Liver (tissue), 9 donors: ENCODE data around the gene NDUFAF5. TPM values are rescaled to one million over a fixed set of nuclear protein-coding genes. Genes with fewer than 3 reads are reported as not detected.

Source experiments
- DNase-seq: peaks from one replicate; pipeline ENCODE4 v3.0.0-alpha.2; 2017; ENCODE audit warnings: low spot score
- H3K27ac ChIP-seq, 2 donors: one replicate each; pipeline ENCODE4 v1.7.0; 2013; ENCODE audit warnings: inconsistent platforms in 2 of 2, low read length in 2 of 2, control low read depth in 1 of 2, low read depth in 1 of 2, mild to moderate bottlenecking in 1 of 2
- H3K27me3 ChIP-seq, 4 donors: one replicate each; pipeline versions ENCODE4 v1.6.1 to v1.7.0; 2013; ENCODE audit warnings: low read length in 3 of 4, inconsistent platforms in 1 of 4, mild to moderate bottlenecking in 1 of 4, moderate library complexity in 1 of 4; ENCODE audit not compliant: control insufficient read depth in 4 of 4, insufficient read depth in 4 of 4
- H3K36me3 ChIP-seq, 4 donors: one replicate each; pipeline versions ENCODE4 v1.6.1 to v1.7.0; 2013; ENCODE audit warnings: low read length in 3 of 4, mild to moderate bottlenecking in 3 of 4, low read depth in 1 of 4, moderate library complexity in 1 of 4; ENCODE audit not compliant: control insufficient read depth in 4 of 4, insufficient read depth in 3 of 4
- H3K4me1 ChIP-seq, 4 donors: one replicate each; pipeline versions ENCODE4 v1.6.1 to v1.7.0; 2013; ENCODE audit warnings: low read length in 3 of 4, mild to moderate bottlenecking in 3 of 4, moderate library complexity in 1 of 4; ENCODE audit not compliant: control insufficient read depth in 4 of 4, insufficient read depth in 4 of 4
- H3K4me3 ChIP-seq, 3 donors: one replicate each; pipeline versions ENCODE4 v1.6.1 to v1.7.0; 2013; ENCODE audit warnings: low read length in 3 of 3, control low read depth in 1 of 3, low read depth in 1 of 3, mild to moderate bottlenecking in 1 of 3
- H3K9ac ChIP-seq, 2 donors: one replicate each; pipeline ENCODE4 v1.7.0; 2013; ENCODE audit warnings: low read length in 2 of 2, mild to moderate bottlenecking in 2 of 2, moderate library complexity in 2 of 2, control low read depth in 1 of 2, low read depth in 1 of 2
- H3K9me3 ChIP-seq, 4 donors: one replicate each; pipeline versions ENCODE4 v1.6.1 to v1.7.0; 2013; ENCODE audit warnings: low read length in 3 of 4; ENCODE audit not compliant: control insufficient read depth in 4 of 4
- ATF3 ChIP-seq: IDR thresholded peaks from 2 replicates; pipeline ENCODE4 v1.6.1; 2016; ENCODE audit warnings: antibody characterized with exemption
- CTCF ChIP-seq: fragments of 150-350 bp; IDR thresholded peaks from 2 replicates; pipeline ENCODE4 v1.5.1; 2017; ENCODE audit warnings: improper control_type of control experiment, low read depth, low read length; ENCODE audit not compliant: missing input control
- EGR1 ChIP-seq, 2 donors: IDR thresholded peaks; 2 replicates each; pipeline ENCODE4 v1.6.1; 2016 to 2018; ENCODE audit warnings: antibody characterized with exemption in 2 of 2, low read depth in 2 of 2
- FOXA1 ChIP-seq: IDR thresholded peaks from 2 replicates; pipeline ENCODE4 v1.6.1; 2016; ENCODE audit warnings: antibody characterized with exemption
- FOXA2 ChIP-seq: IDR thresholded peaks from 2 replicates; pipeline ENCODE4 v1.6.1; 2016; ENCODE audit warnings: antibody characterized with exemption
- GABPA ChIP-seq, 2 donors: IDR thresholded peaks in 1 of 2; conservative IDR thresholded peaks in 1 of 2; 2 replicates each; pipeline ENCODE4 v1.6.1; 2016; ENCODE audit warnings: antibody characterized with exemption in 2 of 2, mild to moderate bottlenecking in 1 of 2, moderate library complexity in 1 of 2
- HNF4A ChIP-seq, 2 donors: conservative IDR thresholded peaks; 2 replicates each; pipeline ENCODE4 v1.6.1; 2016; ENCODE audit warnings: antibody characterized with exemption in 2 of 2, mild to moderate bottlenecking in 2 of 2
- HNF4G ChIP-seq: IDR thresholded peaks from 2 replicates; pipeline ENCODE4 v1.6.1; 2016; ENCODE audit warnings: antibody characterized with exemption
- JUND ChIP-seq, 2 donors: IDR thresholded peaks; 2 replicates each; pipeline ENCODE4 v1.6.1; 2016; ENCODE audit warnings: antibody characterized with exemption in 2 of 2
- MAX ChIP-seq: IDR thresholded peaks from 2 replicates; pipeline ENCODE4 v1.6.1; 2016; ENCODE audit warnings: antibody characterized with exemption
- NR2F2 ChIP-seq: IDR thresholded peaks from 2 replicates; pipeline ENCODE4 v1.6.1; 2016; ENCODE audit warnings: antibody characterized with exemption
- RAD21 ChIP-seq, 2 donors: IDR thresholded peaks; 2 replicates each; pipeline ENCODE4 v1.6.1; 2016; ENCODE audit warnings: antibody characterized with exemption in 2 of 2, mild to moderate bottlenecking in 2 of 2
- REST ChIP-seq: IDR thresholded peaks from 2 replicates; pipeline ENCODE4 v1.6.1; 2016; ENCODE audit warnings: antibody characterized with exemption, mild to moderate bottlenecking
- RXRA ChIP-seq, 2 donors: IDR thresholded peaks; 2 replicates each; pipeline ENCODE4 v1.6.1; 2017 to 2018; ENCODE audit warnings: antibody characterized with exemption in 2 of 2, mild to moderate bottlenecking in 1 of 2
- SP1 ChIP-seq: IDR thresholded peaks from 2 replicates; pipeline ENCODE4 v1.6.1; 2018; ENCODE audit warnings: antibody characterized with exemption, mild to moderate bottlenecking
- TAF1 ChIP-seq: conservative IDR thresholded peaks from 2 replicates; pipeline ENCODE4 v1.6.1; 2016; ENCODE audit warnings: antibody characterized with exemption, mild to moderate bottlenecking
- YY1 ChIP-seq: IDR thresholded peaks from 2 replicates; pipeline ENCODE4 v1.6.1; 2016; ENCODE audit warnings: antibody characterized with exemption, mild to moderate bottlenecking
- WGBS: extraction: QIAGEN DNeasy Blood & Tissue Kit; methylation state at CpG from one replicate; pipeline ENCODE4 v1.1.7; 2013; 5-methylcytosine and 5-hydroxymethylcytosine counted together
- polyA plus RNA-seq, 2 donors: library from polyadenylated mRNA; stranded (reverse) in 1 of 2; unstranded in 1 of 2; fragments of 200-250 nt in 1 of 2; fragments of >200 nt in 1 of 2; fragmentation: Nextera tagmentation in 1 of 2; extraction: Ambion mirVana in 1 of 2; gene quantifications; one replicate each; pipeline versions ENCODE4 v1.2.1 to v1.2.3, GENCODE V29; 2013 to 2015
- total RNA-seq, 2 donors: library from RNA; depleted of rRNA; stranded (reverse); fragments of >200 nt; gene quantifications; one replicate each; pipeline ENCODE4 v1.2.3, GENCODE V29; 2014
- TF ChIP-seq, protein P1 (sequence below): IDR thresholded peaks from 2 replicates; pipeline ENCODE4 v1.6.1; 2016; ENCODE audit warnings: antibody characterized with exemption
- donor health status: healthy.
- donor health status: healthy.
- donor health status: healthy.
- donor health status: healthy.
- donor health status: healthy.

The NDUFAF5 gene
- total RNA-seq (10 to 100 TPM in 1 of 2 donors, 1 to 10 TPM in 1; 6.6 to 14.6 TPM), polyA plus RNA-seq (10 to 100 TPM; 10.0 to 15.9 TPM)

DNA sequence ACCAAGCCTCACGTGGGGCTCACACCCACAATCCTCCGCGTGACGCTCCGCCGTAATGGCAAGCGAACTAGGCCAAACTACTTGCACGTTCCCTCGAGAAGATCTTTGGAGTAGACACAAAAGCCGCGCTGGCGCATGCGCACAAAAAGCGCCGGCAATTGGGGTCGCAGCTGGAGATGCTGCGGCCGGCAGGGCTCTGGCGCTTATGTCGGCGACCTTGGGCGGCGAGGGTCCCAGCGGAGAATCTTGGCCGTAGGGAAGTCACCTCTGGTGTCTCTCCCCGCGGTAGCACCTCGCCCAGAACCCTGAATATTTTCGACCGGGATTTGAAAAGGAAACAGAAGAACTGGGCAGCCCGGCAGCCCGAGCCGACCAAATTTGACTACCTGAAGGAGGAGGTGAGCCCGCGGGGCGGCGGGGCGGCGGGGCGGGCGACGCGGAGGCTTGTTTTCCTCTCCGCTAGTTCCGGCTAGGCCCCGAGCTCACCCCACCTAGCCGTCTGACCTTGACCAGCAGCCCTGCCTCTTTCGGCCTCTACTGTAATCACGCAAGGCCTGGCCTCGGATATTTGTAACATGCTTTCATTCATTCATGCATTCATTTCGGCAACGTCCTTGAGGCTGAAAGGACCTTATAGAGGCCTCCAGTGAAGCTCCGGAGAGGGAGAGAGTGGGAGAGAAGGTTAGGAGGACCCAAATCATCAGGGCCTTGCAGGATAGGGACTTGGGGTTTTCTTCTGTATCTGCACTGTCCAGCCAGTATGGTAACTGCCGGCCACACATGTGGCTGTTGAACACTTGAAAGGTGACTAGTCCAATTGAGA lies at the start of gene NDUFAF5, which contains the start of gene ESF1:
NDUFAF5 (plus strand) TSS at position 136 of the 823 bp plus-strand sequence; CDS start at position 177, 41 bp downstream.
ESF1 (minus strand) TSS at position 27 of the 823 bp plus-strand sequence. CDS start 1,779 bp downstream, outside the sequence.
- peaks cover 3 to 14% (median 7%) of the 10 kb centered on the region in 4 donors for H3K36me3 ChIP-seq

More for the DNA sequence above, at the start of gene NDUFAF5, which contains the start of gene ESF1:
- Histone ChIP-seq H3K4me3 (peak within 1 kb of the TSS; percentile 67 to 98 (median 84)), H3K27me3 (no peaks in the 10 kb centered on the region), H3K9me3 (no peaks in the 10 kb centered on the region), H3K27ac (peak within 1 kb of the TSS; percentile 92 to 97), H3K9ac (peak within 1 kb of the TSS; percentile 76 to 89), H3K4me1 (peaks cover 3 to 36% (median 20%) of the 10 kb centered on the region in 4 donors)
- TF ChIP-seq HNF4G (no peak), TAF1 (no peak), GABPA (IDR thresholded peaks at IDR 0.05 in 1 of 2, conservative IDR thresholded peaks at IDR 0.05 in 1 of 2) (peak in 1 of 2 donors; percentile 59), CTCF (no peak), HNF4A (conservative IDR thresholded peaks at IDR 0.05) (peak; percentile 32 to 51), MAX (peak; percentile 100), RAD21 (IDR thresholded peaks at IDR 0.05) (peak; percentile 38 to 40), FOXA1 (peak; percentile 45), SP1 (peak; percentile 35), REST (peak; percentile 72), ATF3 (no peak), YY1 (peak; percentile 93), JUND (IDR thresholded peaks at IDR 0.05) (peak in 1 of 2 donors; percentile 25), FOXA2 (peak; percentile 39), RXRA (IDR thresholded peaks at IDR 0.05) (peak; percentile 13 to 60), NR2F2 (no peak), EGR1 (IDR thresholded peaks at IDR 0.05; ENCODE audit: low read depth in 2 of 2) (peak in 1 of 2 donors; percentile 79)
- TF ChIP-seq, protein P1, sequence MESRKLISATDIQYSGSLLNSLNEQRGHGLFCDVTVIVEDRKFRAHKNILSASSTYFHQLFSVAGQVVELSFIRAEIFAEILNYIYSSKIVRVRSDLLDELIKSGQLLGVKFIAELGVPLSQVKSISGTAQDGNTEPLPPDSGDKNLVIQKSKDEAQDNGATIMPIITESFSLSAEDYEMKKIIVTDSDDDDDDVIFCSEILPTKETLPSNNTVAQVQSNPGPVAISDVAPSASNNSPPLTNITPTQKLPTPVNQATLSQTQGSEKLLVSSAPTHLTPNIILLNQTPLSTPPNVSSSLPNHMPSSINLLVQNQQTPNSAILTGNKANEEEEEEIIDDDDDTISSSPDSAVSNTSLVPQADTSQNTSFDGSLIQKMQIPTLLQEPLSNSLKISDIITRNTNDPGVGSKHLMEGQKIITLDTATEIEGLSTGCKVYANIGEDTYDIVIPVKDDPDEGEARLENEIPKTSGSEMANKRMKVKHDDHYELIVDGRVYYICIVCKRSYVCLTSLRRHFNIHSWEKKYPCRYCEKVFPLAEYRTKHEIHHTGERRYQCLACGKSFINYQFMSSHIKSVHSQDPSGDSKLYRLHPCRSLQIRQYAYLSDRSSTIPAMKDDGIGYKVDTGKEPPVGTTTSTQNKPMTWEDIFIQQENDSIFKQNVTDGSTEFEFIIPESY = peak; percentile 98
- DNase-seq = peak; percentile 93
- under 1% methylated on average over 54 of the region's 54 CpGs for WGBS
